ENCODE data around the gene UNCX. TPM values are rescaled to one million over a fixed set of nuclear protein-coding genes. Genes with fewer than 3 reads are reported as not detected.

The UNCX gene
- total and polyA plus RNA-seq, 2 experiments from 2014 or later, result not detected

DNA sequence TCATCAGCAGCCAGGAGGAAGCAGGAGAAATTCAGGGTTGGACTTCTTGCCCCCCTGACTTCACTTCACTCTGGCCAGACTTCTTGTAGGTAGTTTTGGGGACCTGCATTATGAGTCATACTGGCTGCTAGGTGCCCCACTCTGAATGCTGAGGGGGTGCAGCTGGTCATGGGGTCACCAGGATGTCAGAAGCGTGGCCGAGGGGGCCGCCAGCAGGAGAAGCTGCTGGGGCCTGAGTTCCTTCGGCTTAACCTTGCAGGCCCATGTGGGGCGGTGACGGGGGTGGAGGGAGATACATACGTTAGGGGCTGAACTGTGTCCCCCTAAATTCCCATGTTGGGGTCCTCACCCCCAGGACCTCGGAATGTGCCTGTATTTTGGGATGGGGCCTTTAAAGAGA lies 18.2 kb downstream of the UNCX start:
- H2AFZ ChIP-seq, result no peak overlapping the region
- peaks cover 48% of the 10 kb centered on the region for H3K27me3 Mint-ChIP-seq (ENCODE audit: insufficient read depth, low read depth, poor library complexity)
- no peaks in the 10 kb centered on the region for H3K79me2 ChIP-seq (replicated peaks; ENCODE audit: insufficient read depth)
- ATAC-seq (no peak), DNase-seq (ENCODE audit: low spot score) (no peak)
- no peak overlapping the region for H3K27ac Mint-ChIP-seq
- H3F3A ChIP-seq (replicated peaks; ENCODE audit: low read depth), result 0 out of 2 replicates have a peak, but pooled peaks cover 5% of the 10 kb centered on the region
- H3K27me3 ChIP-seq (ENCODE audit: insufficient read depth), result peaks cover 47% of the 10 kb centered on the region
- H3K4me1 Mint-ChIP-seq, result peaks cover 8% of the 10 kb centered on the region
- no peak overlapping the region for H3K4me3 Mint-ChIP-seq
- no peaks in the 10 kb centered on the region for H3K9me2 ChIP-seq (ENCODE audit: insufficient read depth)
- no peaks in the 10 kb centered on the region; the same call in 2 of the 3 replicates for H3K9me3 Mint-ChIP-seq
- no peak overlapping the region for H3K4me2 ChIP-seq
- H3K27ac ChIP-seq (ENCODE audit: low read depth), result no peak overlapping the region
- no peak overlapping the region for H3K4me3 ChIP-seq
- no peak for TF ChIP-seq POLR2AphosphoS5 (IDR thresholded peaks at IDR 0.05; ENCODE audit: low read depth)
- no peak for TF ChIP-seq NANOG (IDR thresholded peaks at IDR 0.05; ENCODE audit: borderline replicate concordance)
- no peaks in the 10 kb centered on the region for H3K36me3 ChIP-seq (ENCODE audit: insufficient read depth)
- H3K36me3 Mint-ChIP-seq (ENCODE audit: low read depth), result no peaks in the 10 kb centered on the region
- peaks cover 11% of the 10 kb centered on the region; the same call in 1 of the 2 replicates for H3K4me1 ChIP-seq (ENCODE audit: insufficient read depth)
- peaks cover 4% of the 10 kb centered on the region; the same call in 1 of the 2 replicates for H4K20me1 ChIP-seq (replicated peaks; ENCODE audit: insufficient read depth)

GRCh38 chr7:1251796-1252539 lies 19.3 kb downstream of the UNCX start:
- no peak overlapping the region for H3K27ac Mint-ChIP-seq
- no peak overlapping the region for H3K4me3 Mint-ChIP-seq
- Histone ChIP-seq H3K27me3 (ENCODE audit: insufficient read depth) (peaks cover 36% of the 10 kb centered on the region), H3K9me2 (ENCODE audit: insufficient read depth) (no peaks in the 10 kb centered on the region), H3K36me3 (ENCODE audit: insufficient read depth) (no peaks in the 10 kb centered on the region), H3K4me2 (no peak overlapping the region), H4K20me1 (replicated peaks; ENCODE audit: insufficient read depth) (no peaks in the 10 kb centered on the region), H3K4me3 (no peak overlapping the region), H3K79me2 (replicated peaks; ENCODE audit: insufficient read depth) (no peaks in the 10 kb centered on the region), H3K4me1 (ENCODE audit: insufficient read depth) (peaks cover 11% of the 10 kb centered on the region; the same call in 1 of the 2 replicates), H3K27ac (ENCODE audit: low read depth) (no peak overlapping the region), H2AFZ (no peak overlapping the region), H3F3A (replicated peaks; ENCODE audit: low read depth) (0 out of 2 replicates have a peak, but pooled peaks cover 5% of the 10 kb centered on the region)
- H3K9me3 Mint-ChIP-seq, result no peaks in the 10 kb centered on the region; the same call in 2 of the 3 replicates
- ATAC-seq (no peak), DNase-seq (ENCODE audit: low spot score) (no peak)
- TF ChIP-seq POLR2AphosphoS5 (IDR thresholded peaks at IDR 0.05; ENCODE audit: low read depth), result no peak
- TF ChIP-seq ZNF114 (CRISPR knock-in tag; IDR thresholded peaks at IDR 0.05), result no peak
- TF ChIP-seq REST (IDR thresholded peaks at IDR 0.05; ENCODE audit: unreplicated experiment), result no peak
- peaks cover 7% of the 10 kb centered on the region; the same call in 2 of the 3 replicates for H3K4me1 Mint-ChIP-seq
- peaks cover 38% of the 10 kb centered on the region for H3K27me3 Mint-ChIP-seq (ENCODE audit: insufficient read depth, low read depth, poor library complexity)
- H3K36me3 Mint-ChIP-seq (ENCODE audit: low read depth), result no peaks in the 10 kb centered on the region

GRCh38 chr7:1252540-1253090 lies 19.9 kb downstream of the UNCX start:
- no peak overlapping the region for H3K4me3 ChIP-seq
- H2AFZ ChIP-seq, result no peak overlapping the region
- no peaks in the 10 kb centered on the region for H3K79me2 ChIP-seq (replicated peaks; ENCODE audit: insufficient read depth)
- H3K4me1 ChIP-seq (ENCODE audit: insufficient read depth), result peaks cover 11% of the 10 kb centered on the region; the same call in 1 of the 2 replicates
- peaks cover 38% of the 10 kb centered on the region for H3K27me3 Mint-ChIP-seq (ENCODE audit: insufficient read depth, low read depth, poor library complexity)
- H3K4me1 Mint-ChIP-seq, result peaks cover 7% of the 10 kb centered on the region; the same call in 2 of the 3 replicates
- H3K9me2 ChIP-seq (ENCODE audit: insufficient read depth), result no peaks in the 10 kb centered on the region
- H3K4me2 ChIP-seq, result no peak overlapping the region
- no peaks in the 10 kb centered on the region for H3K36me3 Mint-ChIP-seq (ENCODE audit: low read depth)
- H3K36me3 ChIP-seq (ENCODE audit: insufficient read depth), result no peaks in the 10 kb centered on the region
- ATAC-seq (no peak), DNase-seq (ENCODE audit: low spot score) (no peak)
- H3K27me3 ChIP-seq (ENCODE audit: insufficient read depth), result peaks cover 30% of the 10 kb centered on the region
- no peak overlapping the region for H3K27ac Mint-ChIP-seq
- H3K27ac ChIP-seq (ENCODE audit: low read depth), result no peak overlapping the region
- 0 out of 2 replicates have a peak, but pooled peaks cover 5% of the 10 kb centered on the region for H3F3A ChIP-seq (replicated peaks; ENCODE audit: low read depth)
- H4K20me1 ChIP-seq (replicated peaks; ENCODE audit: insufficient read depth), result no peaks in the 10 kb centered on the region
- no peaks in the 10 kb centered on the region; the same call in 2 of the 3 replicates for H3K9me3 Mint-ChIP-seq
- H3K4me3 Mint-ChIP-seq, result no peak overlapping the region
- no peak for TF ChIP-seq JUNB (IDR thresholded peaks at IDR 0.05; ENCODE audit: unreplicated experiment)
- TF ChIP-seq REST (IDR thresholded peaks at IDR 0.05; ENCODE audit: unreplicated experiment), result no peak
- no peak for TF ChIP-seq ETS1 (IDR thresholded peaks at IDR 0.05)
- no peak for TF ChIP-seq STAT1 (IDR thresholded peaks at IDR 0.05; ENCODE audit: unreplicated experiment)
- TF ChIP-seq NANOG (IDR thresholded peaks at IDR 0.05; ENCODE audit: borderline replicate concordance), result no peak
- TF ChIP-seq CREB1 (CRISPR knock-in tag; IDR thresholded peaks at IDR 0.05; ENCODE audit: low read depth), result no peak
- TF ChIP-seq ZNF114 (CRISPR knock-in tag; IDR thresholded peaks at IDR 0.05), result no peak
- TF ChIP-seq EZH2phosphoT487 (IDR thresholded peaks at IDR 0.05; ENCODE audit: unreplicated experiment), result no peak
